Kidney epithelial cell (primary cell): ENCODE measurements around the gene ZMPSTE24. TPM values are rescaled to one million over a fixed set of nuclear protein-coding genes. Genes with fewer than 3 reads are reported as not detected.

Experiments
- DNase-seq: peaks from one replicate; pipeline ENCODE4 v3.0.0-alpha.2; 2010; ENCODE audit warnings: low read depth
- H3K27me3 ChIP-seq: 2 replicates; pipeline ENCODE4 v1.6.0; 2011; ENCODE audit warnings: low read length; ENCODE audit not compliant: control insufficient read depth, insufficient read depth
- H3K36me3 ChIP-seq: 2 replicates; pipeline ENCODE4 v1.5.1; 2011; ENCODE audit warnings: low read length; ENCODE audit not compliant: control insufficient read depth, insufficient read depth
- H3K4me3 ChIP-seq: 2 replicates; pipeline ENCODE4 v1.5.1; 2011; ENCODE audit warnings: low read depth, mild to moderate bottlenecking, control low read depth, low read length
- CTCF ChIP-seq: IDR thresholded peaks from 2 replicates; pipeline ENCODE4 v1.5.1; 2011; ENCODE audit warnings: mild to moderate bottlenecking, moderate library complexity, low read length, control low read depth, inconsistent platforms; ENCODE audit not compliant: insufficient read depth, poor library complexity, severe bottlenecking
- total RNA-seq: library from RNA; depleted of rRNA; stranded (reverse); fragments of >200 nt; gene quantifications from 2 replicates; pipeline ENCODE4 v1.2.3, GENCODE V29; 2015

ZMPSTE24 gene
- total RNA-seq, 1 donor from 2014 or later: 56.3 TPM

DNA sequence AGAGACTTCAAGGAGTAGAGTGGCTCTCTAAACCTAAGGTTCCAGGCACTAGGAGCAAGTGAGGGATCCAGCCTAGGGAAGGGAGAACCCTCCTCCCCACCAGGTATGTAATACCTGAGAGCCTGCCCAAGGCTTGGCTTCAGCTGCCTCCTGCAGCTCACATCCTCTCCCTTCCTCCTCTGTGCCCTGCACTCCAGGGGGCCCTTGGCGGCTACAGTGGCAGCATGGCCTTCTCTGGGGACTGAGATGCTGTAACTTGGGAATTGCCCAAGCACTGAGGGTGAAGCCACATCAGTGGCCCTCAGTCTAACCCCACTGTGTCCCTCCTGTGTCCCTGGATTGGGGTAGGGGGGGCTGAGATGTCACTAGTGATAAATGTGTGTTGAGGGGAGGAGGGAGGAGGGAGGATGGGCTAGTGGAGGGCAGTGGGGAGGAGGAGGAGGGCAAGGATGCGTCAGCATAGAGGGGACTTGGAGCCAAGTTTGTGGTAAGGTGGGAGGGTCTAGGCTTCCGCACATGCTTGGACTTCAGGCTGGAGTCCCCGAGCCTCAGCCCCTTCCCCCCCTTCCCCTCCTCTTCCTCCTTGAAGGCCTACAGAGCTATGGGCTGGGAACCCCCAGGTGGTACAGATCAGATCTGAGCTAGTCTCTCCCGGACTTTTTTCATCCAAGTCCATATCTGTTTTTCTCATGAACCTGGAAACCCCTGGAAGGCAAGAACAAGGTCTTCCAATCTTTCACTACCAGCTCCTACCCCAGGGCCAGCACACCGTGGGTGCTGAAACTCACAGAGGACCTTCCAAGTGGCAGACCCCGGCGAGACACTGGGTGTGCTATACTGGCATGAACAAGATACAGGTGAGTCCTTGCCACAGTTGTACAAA, 41.6 kb downstream of the ZMPSTE24 start:
- H3K4me3 ChIP-seq: no peak overlapping the region
- no peaks in the 10 kb centered on the region for H3K36me3 ChIP-seq
- DNase-seq: no peak
- no peak for TF ChIP-seq CTCF
- no peaks in the 10 kb centered on the region for H3K27me3 ChIP-seq

DNA sequence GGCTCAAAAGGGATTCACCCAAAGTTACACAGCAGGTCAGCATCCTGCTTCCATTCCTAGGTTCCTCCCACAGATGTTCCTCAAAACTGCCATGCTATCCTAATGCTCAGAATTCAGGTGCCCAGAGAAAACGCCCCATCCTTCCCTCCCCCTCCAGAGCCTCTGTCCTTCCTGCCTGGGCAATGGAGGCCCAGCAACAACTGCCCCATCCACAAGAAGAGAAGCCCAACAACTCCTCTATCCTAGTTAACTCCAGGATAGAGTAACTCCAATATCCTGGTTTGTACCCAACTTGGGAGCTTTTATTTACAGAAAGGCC, 42.2 kb downstream of the ZMPSTE24 start:
- Histone ChIP-seq H3K27me3 (no peaks in the 10 kb centered on the region), H3K36me3 (no peaks in the 10 kb centered on the region), H3K4me3 (no peak overlapping the region)
- DNase-seq: no peak
- no peak for TF ChIP-seq CTCF

DNA sequence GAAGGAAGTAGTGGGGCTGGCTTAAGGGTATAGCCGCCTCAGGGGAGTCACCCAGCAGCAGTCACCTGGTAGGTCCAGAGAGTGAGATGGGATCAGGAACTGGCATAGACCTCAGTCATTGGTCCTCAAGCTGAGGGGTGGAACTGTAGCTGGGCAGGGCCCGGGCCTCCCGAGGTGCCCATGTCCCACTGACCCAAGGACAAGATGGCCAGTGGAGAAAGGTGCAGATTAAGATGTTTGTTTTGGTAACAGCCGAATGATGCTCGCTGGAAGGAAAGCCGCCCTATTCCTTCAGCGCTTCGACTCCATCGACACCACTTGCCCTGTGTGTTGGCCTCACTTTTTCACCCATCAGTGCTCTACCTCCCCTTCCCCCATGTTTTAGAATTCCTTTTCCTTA, 42.6 kb downstream of the ZMPSTE24 start:
- DNase-seq: no peak

GRCh38 chr1:40301066-40301465, 43.0 kb downstream of the ZMPSTE24 start:
- TF ChIP-seq CTCF: no peak
- no peak for DNase-seq
- H3K4me3 ChIP-seq: no peak overlapping the region
- no peaks in the 10 kb centered on the region for H3K27me3 ChIP-seq
- no peaks in the 10 kb centered on the region for H3K36me3 ChIP-seq

More for the DNA sequence above, 42.6 kb downstream of the ZMPSTE24 start:
- Histone ChIP-seq H3K4me3 (no peak overlapping the region), H3K27me3 (no peaks in the 10 kb centered on the region), H3K36me3 (no peaks in the 10 kb centered on the region)
- TF ChIP-seq CTCF: no peak

- H3K36me3 ChIP-seq: no peaks in the 10 kb centered on the region
- DNase-seq: no peak
- no peaks in the 10 kb centered on the region for H3K27me3 ChIP-seq
- H3K4me3 ChIP-seq: no peak overlapping the region
- no peak for TF ChIP-seq CTCF
Observed at GRCh38 chr1:40301541-40302299, 43.7 kb downstream of the ZMPSTE24 start.
